GM23338 (cell line): ENCODE measurements around the gene SLC9A8. TPM values are rescaled to one million over a fixed set of nuclear protein-coding genes. Genes with fewer than 3 reads are reported as not detected.

Experiments
- ATAC-seq: fragments of 200-7000 bp; cut with Tn5 transposase; 3 replicates; pipeline ENCODE4 v1.9.1; 2020
- DNase-seq: peaks from one replicate; pipeline ENCODE4 v3.0.0-alpha.2; 2015; ENCODE audit warnings: low spot score
- H2AFZ ChIP-seq: fragments of 200-600 bp; sonication (generic); 2 replicates; pipeline ENCODE4 v1.8.0; 2016; ENCODE audit warnings: antibody characterized with exemption, mild to moderate bottlenecking, moderate library complexity
- H3F3A ChIP-seq: fragments of 200-600 bp; sonication (generic); replicated peaks from 2 replicates; pipeline ENCODE4 v1.8.0; 2017; ENCODE audit warnings: antibody characterized with exemption, mixed run types, low read depth
- H3K27ac ChIP-seq: fragments of 200-600 bp; sonication (generic); 2 replicates; pipeline ENCODE4 v1.6.1; 2016; ENCODE audit warnings: low read depth
- H3K27me3 ChIP-seq: fragments of 200-600 bp; sonication (generic); 2 replicates; pipeline ENCODE4 v1.8.0; 2016; ENCODE audit warnings: mild to moderate bottlenecking, mixed run types, moderate library complexity; ENCODE audit not compliant: insufficient read depth
- H3K36me3 ChIP-seq: fragments of 200-600 bp; sonication (generic); 2 replicates; pipeline ENCODE4 v1.8.0; 2016; ENCODE audit warnings: mild to moderate bottlenecking; ENCODE audit not compliant: insufficient read depth
- H3K4me1 ChIP-seq: fragments of 200-600 bp; sonication (generic); 2 replicates; pipeline ENCODE4 v1.8.0; 2016; ENCODE audit warnings: mild to moderate bottlenecking, moderate library complexity; ENCODE audit not compliant: insufficient read depth
- H3K4me2 ChIP-seq: fragments of 200-600 bp; sonication (generic); 2 replicates; pipeline ENCODE4 v1.7.1; 2017; ENCODE audit warnings: mixed run types
- H3K4me3 ChIP-seq: fragments of 200-600 bp; sonication (generic); 2 replicates; pipeline ENCODE4 v1.6.1; 2016; ENCODE audit warnings: mixed run types
- H3K79me2 ChIP-seq: fragments of 200-600 bp; sonication (generic); replicated peaks from 2 replicates; pipeline ENCODE4 v1.8.0; 2017; ENCODE audit warnings: mild to moderate bottlenecking; ENCODE audit not compliant: insufficient read depth
- H3K9me2 ChIP-seq: fragments of 200-600 bp; sonication (generic); 2 replicates; pipeline ENCODE4 v1.8.0; 2017; ENCODE audit not compliant: insufficient read depth
- H4K20me1 ChIP-seq: fragments of 200-600 bp; sonication (generic); replicated peaks from 2 replicates; pipeline ENCODE4 v1.8.0; 2017; ENCODE audit warnings: mild to moderate bottlenecking; ENCODE audit not compliant: insufficient read depth
- H3K27ac Mint-ChIP-seq: 2 replicates; pipeline ENCODE4 v1.8.0; 2020; ENCODE audit warnings: inconsistent platforms, mild to moderate bottlenecking, moderate library complexity, mixed read lengths
- H3K27me3 Mint-ChIP-seq: 3 replicates; pipeline ENCODE4 v1.8.0; 2022; ENCODE audit warnings: low read depth, mild to moderate bottlenecking, moderate library complexity, mixed read lengths, inconsistent platforms; ENCODE audit not compliant: insufficient read depth, poor library complexity
- H3K36me3 Mint-ChIP-seq: 3 replicates; pipeline ENCODE4 v1.8.0; 2021; ENCODE audit warnings: low read depth, mild to moderate bottlenecking, inconsistent platforms, moderate library complexity, mixed read lengths
- H3K4me1 Mint-ChIP-seq: 3 replicates; pipeline ENCODE4 v1.8.0; 2020; ENCODE audit warnings: mild to moderate bottlenecking, inconsistent platforms, mixed read lengths
- H3K4me3 Mint-ChIP-seq: 3 replicates; pipeline ENCODE4 v1.8.0; 2021; ENCODE audit warnings: moderate library complexity, mild to moderate bottlenecking, inconsistent platforms, mixed read lengths
- H3K9me3 Mint-ChIP-seq: 3 replicates; pipeline ENCODE4 v1.8.0; 2020; ENCODE audit warnings: moderate library complexity, mild to moderate bottlenecking, inconsistent platforms, mixed read lengths
- CREB1 ChIP-seq: fragments of 250-450 bp; sonication (Bioruptor Pico); IDR thresholded peaks from 2 replicates; pipeline ENCODE4 v1.5.0; 2020; ENCODE audit warnings: low read depth, mild to moderate bottlenecking, moderate library complexity
- ETS1 ChIP-seq: IDR thresholded peaks from 2 replicates; pipeline ENCODE4 v1.6.1; 2016; ENCODE audit warnings: antibody characterized with exemption
- EZH2 ChIP-seq: fragments of 200-600 bp; sonication (generic); IDR thresholded peaks from one replicate; pipeline ENCODE4 v1.8.0; 2017; ENCODE audit warnings: antibody characterized with exemption, mild to moderate bottlenecking, low read depth; ENCODE audit not compliant: unreplicated experiment
- EZH2phosphoT487 ChIP-seq: fragments of 200-600 bp; sonication (generic); IDR thresholded peaks from one replicate; pipeline ENCODE4 v1.8.1; 2018; ENCODE audit warnings: antibody characterized with exemption; ENCODE audit not compliant: unreplicated experiment
- STAT1 ChIP-seq: IDR thresholded peaks from one replicate; pipeline ENCODE4 v1.6.1; 2016; ENCODE audit warnings: antibody characterized with exemption; ENCODE audit not compliant: unreplicated experiment
- ZNF114 ChIP-seq: fragments of 250-450 bp; sonication (Bioruptor Pico); IDR thresholded peaks from 2 replicates; pipeline ENCODE4 v1.5.0; 2020; ENCODE audit warnings: mild to moderate bottlenecking, moderate library complexity
- ZNF331 ChIP-seq: fragments of 250-450 bp; sonication (Bioruptor Pico); IDR thresholded peaks from 2 replicates; pipeline ENCODE4 v1.5.0; 2020; ENCODE audit warnings: low read depth, mild to moderate bottlenecking, moderate library complexity
- ZNF462 ChIP-seq: fragments of 250-450 bp; sonication (Bioruptor Pico); IDR thresholded peaks from 2 replicates; pipeline ENCODE4 v1.5.0; 2020; ENCODE audit warnings: mild to moderate bottlenecking, moderate library complexity
- polyA plus RNA-seq: library from polyadenylated mRNA; unstranded; fragments of >200 nt; fragmentation: Nextera tagmentation; extraction: Ambion mirVana; gene quantifications from 2 replicates; pipeline ENCODE4 v1.2.1, GENCODE V29; 2016
- total RNA-seq: library from RNA; depleted of rRNA; stranded (reverse); fragments of >200 nt; shearing (Covaris generic); gene quantifications from 2 replicates; pipeline ENCODE4 v1.2.3, GENCODE V29; 2014

Gene SLC9A8
- total and polyA plus RNA-seq, 2 experiments from 2014 or later = 2.6 to 6.4 TPM

- H3K79me2 ChIP-seq = no peaks in the 10 kb centered on the region
- Mint-ChIP-seq H3K9me3 (no peaks in the 10 kb centered on the region), H3K27me3 (peaks cover 1% of the 10 kb centered on the region), H3K36me3 (peaks cover 6% of the 10 kb centered on the region), H3K4me3 (no peak overlapping the region), H3K4me1 (peaks cover 60% of the 10 kb centered on the region), H3K27ac (peak overlapping the region; percentile 29; the same call in 1 of the 2 replicates)
- H3K4me2 ChIP-seq = no peak overlapping the region
- H3K36me3 ChIP-seq = no peaks in the 10 kb centered on the region
- no peaks in the 10 kb centered on the region for H3K27me3 ChIP-seq
- no peak overlapping the region for H3K27ac ChIP-seq
- DNase-seq (no peak), ATAC-seq (no peak)
- H3K9me2 ChIP-seq = no peaks in the 10 kb centered on the region
- H3K4me3 ChIP-seq = no peak overlapping the region
- H2AFZ ChIP-seq = no peak overlapping the region
- H4K20me1 ChIP-seq = no peaks in the 10 kb centered on the region
- H3K4me1 ChIP-seq = peaks cover 40% of the 10 kb centered on the region
- no peak for TF ChIP-seq STAT1
- H3F3A ChIP-seq = no peaks in the 10 kb centered on the region
These were observed 39.4 kb downstream of the SLC9A8 start for GRCh38 chr20:49851991-49852390.

- no peaks in the 10 kb centered on the region for H3K79me2 ChIP-seq
- H3K27me3 Mint-ChIP-seq = peaks cover 1% of the 10 kb centered on the region
- H3K36me3 Mint-ChIP-seq = peaks cover 7% of the 10 kb centered on the region
- H3K4me3 ChIP-seq = no peak overlapping the region
- H3K27ac ChIP-seq = no peak overlapping the region
- H3K9me2 ChIP-seq = no peaks in the 10 kb centered on the region
- no peak for DNase-seq
- no peak overlapping the region for H3K4me3 Mint-ChIP-seq
- no peak overlapping the region for H3K4me2 ChIP-seq
- 0 out of 2 replicates have a peak overlapping the region, but pooled peaks have one; percentile 29 for H3K27ac Mint-ChIP-seq
- no peak overlapping the region for H2AFZ ChIP-seq
- H3K27me3 ChIP-seq = no peaks in the 10 kb centered on the region
- H3K4me1 ChIP-seq = peaks cover 34% of the 10 kb centered on the region
- no peaks in the 10 kb centered on the region for H3K9me3 Mint-ChIP-seq
- H4K20me1 ChIP-seq = no peaks in the 10 kb centered on the region
- no peak for ATAC-seq
- H3K36me3 ChIP-seq = no peaks in the 10 kb centered on the region
- H3K4me1 Mint-ChIP-seq = peaks cover 56% of the 10 kb centered on the region
- TF ChIP-seq CREB1 (CRISPR knock-in tag) (no peak), EZH2 (no peak), ZNF331 (CRISPR knock-in tag) (no peak)
- H3F3A ChIP-seq = no peaks in the 10 kb centered on the region
These were observed 40.0 kb downstream of the SLC9A8 start for GRCh38 chr20:49852522-49853080.

- H3K79me2 ChIP-seq = no peaks in the 10 kb centered on the region
- H3K36me3 Mint-ChIP-seq = peaks cover 7% of the 10 kb centered on the region
- H3K4me2 ChIP-seq = no peak overlapping the region
- ATAC-seq (peak; percentile 78), DNase-seq (peak; percentile 72)
- peaks cover 48% of the 10 kb centered on the region for H3K4me1 Mint-ChIP-seq
- H3K27me3 ChIP-seq = no peaks in the 10 kb centered on the region
- H3K36me3 ChIP-seq = no peaks in the 10 kb centered on the region
- no peak overlapping the region for H2AFZ ChIP-seq
- H3K4me1 ChIP-seq = peaks cover 24% of the 10 kb centered on the region
- H3K27ac Mint-ChIP-seq = peak overlapping the region; percentile 65
- no peaks in the 10 kb centered on the region for H3F3A ChIP-seq
- H3K4me3 ChIP-seq = no peak overlapping the region
- no peak overlapping the region for H3K27ac ChIP-seq
- H3K9me2 ChIP-seq = no peaks in the 10 kb centered on the region
- H3K4me3 Mint-ChIP-seq = no peak overlapping the region; the same call in 2 of the 3 replicates
- H3K27me3 Mint-ChIP-seq = no peaks in the 10 kb centered on the region
- H3K9me3 Mint-ChIP-seq = no peaks in the 10 kb centered on the region
- H4K20me1 ChIP-seq = no peaks in the 10 kb centered on the region
- TF ChIP-seq CREB1 (CRISPR knock-in tag) = no peak
- no peak for TF ChIP-seq ZNF114 (CRISPR knock-in tag)
- no peak for TF ChIP-seq ETS1
- no peak for TF ChIP-seq ZNF462 (CRISPR knock-in tag)
- no peak for TF ChIP-seq EZH2phosphoT487
These were observed 41.0 kb downstream of the SLC9A8 start for GRCh38 chr20:49853640-49854039.
